Breast epithelium (tissue), 4 donors: Measurements from ENCODE around the gene THOC6. TPM values are rescaled to one million over a fixed set of nuclear protein-coding genes. Genes with fewer than 3 reads are reported as not detected.
A peak's percentile ranks its signal among the peaks of the same experiment; 100 is the strongest.

Source experiments
- DNase-seq, 2 donors: peaks; one replicate each; pipeline ENCODE4 v3.0.0-alpha.2; 2019; ENCODE audit warnings: low spot score in 2 of 2
- H3K27ac ChIP-seq, 2 donors: fragments of 200-600 bp; sonication (generic) in 1 of 2; one replicate each; pipeline ENCODE4 v1.5.1; 2016 to 2019; ENCODE audit warnings: mild to moderate bottlenecking in 1 of 2
- H3K27me3 ChIP-seq, 2 donors: fragments of 200-600 bp; sonication (generic) in 1 of 2; one replicate each; pipeline versions ENCODE4 v1.5.1 to v1.6.0; 2017 to 2019; ENCODE audit warnings: control low read depth in 1 of 2, mild to moderate bottlenecking in 1 of 2
- H3K36me3 ChIP-seq: fragments of 200-600 bp; one replicate; pipeline ENCODE4 v1.5.1; 2019
- H3K4me1 ChIP-seq, 2 donors: fragments of 200-600 bp; sonication (generic); one replicate each; pipeline ENCODE4 v1.5.1; 2016 to 2019; ENCODE audit warnings: control low read depth in 1 of 2
- H3K4me3 ChIP-seq, 3 donors: fragments of 200-600 bp; sonication (generic); 1 replicate in 2 of 3; 2 replicates in 1 of 3; pipeline ENCODE4 v1.5.1; 2016 to 2019; ENCODE audit warnings: mild to moderate bottlenecking in 3 of 3, moderate library complexity in 2 of 3
- H3K9me3 ChIP-seq, 2 donors: fragments of 200-600 bp; sonication (generic) in 1 of 2; one replicate each; pipeline ENCODE4 v1.5.1; 2016 to 2019; ENCODE audit warnings: control low read depth in 1 of 2
- CTCF ChIP-seq, 3 donors: fragments of 450-650 bp; IDR thresholded peaks; one replicate each; pipeline ENCODE4 v1.5.1; 2016 to 2017; ENCODE audit warnings: antibody characterized with exemption in 3 of 3, mild to moderate bottlenecking in 3 of 3, moderate library complexity in 3 of 3
- POLR2A ChIP-seq: fragments of 450-650 bp; IDR thresholded peaks from one replicate; pipeline ENCODE4 v1.6.1; 2016; ENCODE audit warnings: antibody characterized with exemption, mild to moderate bottlenecking, moderate library complexity
- POLR2AphosphoS5 ChIP-seq, 3 donors: sonication (generic); formaldehyde crosslinking; IDR thresholded peaks; one replicate each; pipeline ENCODE4 v1.6.1; 2017; ENCODE audit warnings: antibody characterized with exemption in 3 of 3
- intact Hi-C: fragments of 100-400 bp; cut with DNase I; formaldehyde crosslinking; loops from one replicate; pipeline ENCODE4 v1.15.1; 2023; ENCODE audit warnings: low total_unique reads
- total RNA-seq, 3 donors: library from RNA; depleted of rRNA; stranded (reverse); fragments of >200 nt; gene quantifications; one replicate each; pipeline ENCODE4 v1.1.0, GENCODE V29; 2016

Gene THOC6
- total RNA-seq, 3 donors from 2014 or later, result 15.5 to 26.1 (median 18.4) TPM

GRCh38 chr16:3000540-3000939 lies 23.3 kb upstream of the THOC6 start:
- Histone ChIP-seq H3K27me3 (no peaks in the 10 kb centered on the region), H3K27ac (no peak overlapping the region), H3K36me3 (no peaks in the 10 kb centered on the region), H3K4me3 (no peak overlapping the region), H3K4me1 (no peaks in the 10 kb centered on the region), H3K9me3 (no peaks in the 10 kb centered on the region)
- DNase-seq, result no peak
- intact Hi-C loops, result no loop called here
- TF ChIP-seq POLR2AphosphoS5 (IDR thresholded peaks at IDR 0.05) (no peak), POLR2A (no peak), CTCF (IDR thresholded peaks at IDR 0.05) (no peak)

GRCh38 chr16:3001316-3001715 lies 22.5 kb upstream of the THOC6 start:
- Histone ChIP-seq H3K27ac (no peak overlapping the region), H3K27me3 (no peaks in the 10 kb centered on the region), H3K9me3 (no peaks in the 10 kb centered on the region), H3K4me3 (no peak overlapping the region), H3K36me3 (no peaks in the 10 kb centered on the region), H3K4me1 (no peaks in the 10 kb centered on the region)
- no peak for DNase-seq
- intact Hi-C loops, result no loop called here
- TF ChIP-seq CTCF (IDR thresholded peaks at IDR 0.05) (no peak), POLR2A (no peak), POLR2AphosphoS5 (IDR thresholded peaks at IDR 0.05) (no peak)

GRCh38 chr16:3003582-3004270 lies 20.1 kb upstream of the THOC6 start:
- H3K4me1 ChIP-seq, result no peaks in the 10 kb centered on the region
- H3K27me3 ChIP-seq, result peaks cover 0 to 2% of the 10 kb centered on the region in 2 donors

GRCh38 chr16:3004319-3004718 lies 19.5 kb upstream of the THOC6 start:
- Histone ChIP-seq H3K4me3 (peak overlapping the region in 2 of 3 donors; percentile 43 to 63), H3K27me3 (peaks cover 0 to 2% of the 10 kb centered on the region in 2 donors), H3K27ac (peak overlapping the region in 1 of 2 donors; percentile 48), H3K4me1 (no peaks in the 10 kb centered on the region), H3K36me3 (no peaks in the 10 kb centered on the region), H3K9me3 (no peaks in the 10 kb centered on the region)
- intact Hi-C loops, result no loop called here
- no peak for DNase-seq
- TF ChIP-seq POLR2AphosphoS5 (IDR thresholded peaks at IDR 0.05), result no peak
- no peak for TF ChIP-seq CTCF (IDR thresholded peaks at IDR 0.05)

More at GRCh38 chr16:3003582-3004270, 20.1 kb upstream of the THOC6 start:
- intact Hi-C loops, result no loop called here
- DNase-seq, result peak; percentile 98
- Histone ChIP-seq H3K4me3 (peak overlapping the region; percentile 17 to 63 (median 43)), H3K27ac (peak overlapping the region in 1 of 2 donors; percentile 48), H3K36me3 (no peaks in the 10 kb centered on the region), H3K9me3 (no peaks in the 10 kb centered on the region)
- peak in 1 of 3 donors; percentile 47 for TF ChIP-seq CTCF (IDR thresholded peaks at IDR 0.05)
- no peak for TF ChIP-seq POLR2A
- TF ChIP-seq POLR2AphosphoS5 (IDR thresholded peaks at IDR 0.05), result peak in 1 of 3 donors; percentile 25

GRCh38 chr16:3004781-3005284 lies 19.0 kb upstream of the THOC6 start:
- no peak overlapping the region for H3K27ac ChIP-seq
- no peak for DNase-seq
- TF ChIP-seq POLR2AphosphoS5 (IDR thresholded peaks at IDR 0.05), result no peak
- TF ChIP-seq CTCF (IDR thresholded peaks at IDR 0.05), result no peak
- TF ChIP-seq POLR2A, result no peak
- peaks cover 0 to 2% of the 10 kb centered on the region in 2 donors for H3K27me3 ChIP-seq
- intact Hi-C loops, result no loop called here
- H3K4me1 ChIP-seq, result no peaks in the 10 kb centered on the region
- H3K4me3 ChIP-seq, result peak overlapping the region; percentile 17 to 63 (median 43)
- no peaks in the 10 kb centered on the region for H3K36me3 ChIP-seq
- no peaks in the 10 kb centered on the region for H3K9me3 ChIP-seq
